HepG2 (cell line): ENCODE measurements around the gene CEBPA. TPM values are rescaled to one million over a fixed set of nuclear protein-coding genes. Genes with fewer than 3 reads are reported as not detected.
A peak's percentile ranks its signal among the peaks of the same experiment; 100 is the strongest.

Experiments used
- DMAP1 ChIP-seq: IDR thresholded peaks from 2 replicates; pipeline ENCODE4 v1.6.1; 2016
- DPF2 ChIP-seq: sonication (generic); formaldehyde crosslinking; IDR thresholded peaks from 2 replicates; pipeline ENCODE4 v1.4.0; 2020; ENCODE audit warnings: mild to moderate bottlenecking, low read depth, missing genetic modification reagents, borderline replicate concordance
- EZH2 ChIP-seq: conservative IDR thresholded peaks from 2 replicates; pipeline ENCODE4 v1.6.1; 2012; ENCODE audit warnings: mild to moderate bottlenecking, low read depth, low read length, moderate library complexity
- HDAC1 ChIP-seq: sonication (generic); formaldehyde crosslinking; IDR thresholded peaks from 2 replicates; pipeline ENCODE4 v1.5.1; 2020; ENCODE audit warnings: mild to moderate bottlenecking, missing genetic modification reagents
- HOMEZ ChIP-seq: IDR thresholded peaks from 2 replicates; pipeline ENCODE4 v1.6.1; 2016; ENCODE audit warnings: low read depth
- KDM4B ChIP-seq: sonication (generic); formaldehyde crosslinking; IDR thresholded peaks from 2 replicates; pipeline ENCODE4 v1.4.0; 2020; ENCODE audit warnings: missing genetic modification reagents
- KDM6A ChIP-seq: IDR thresholded peaks from 2 replicates; pipeline ENCODE4 v1.6.1; 2016; ENCODE audit warnings: low read depth
- KLF16 ChIP-seq, 2 experiments: sonication (generic) in 1 of 2; formaldehyde crosslinking in 1 of 2; IDR thresholded peaks; 2 replicates each; pipeline versions ENCODE4 v1.6.1 to v1.8.0; 2016 to 2023; ENCODE audit warnings: missing genetic modification reagents in 2 of 2, missing compliant biosample characterization in 1 of 2
- MYNN ChIP-seq: sonication (generic); formaldehyde crosslinking; IDR thresholded peaks from 2 replicates; pipeline ENCODE4 v1.4.0; 2020; ENCODE audit warnings: mild to moderate bottlenecking, low read depth, missing genetic modification reagents
- MYPOP ChIP-seq: sonication (generic); formaldehyde crosslinking; IDR thresholded peaks from 2 replicates; pipeline ENCODE4 v1.8.1; 2023; ENCODE audit warnings: mild to moderate bottlenecking, moderate library complexity, missing genetic modification reagents
- NCOA5 ChIP-seq: sonication (generic); formaldehyde crosslinking; IDR thresholded peaks from 2 replicates; pipeline ENCODE4 v1.4.0; 2020; ENCODE audit warnings: missing genetic modification reagents
- PAXIP1 ChIP-seq: sonication (generic); formaldehyde crosslinking; conservative IDR thresholded peaks from 2 replicates; pipeline ENCODE4 v1.4.0; 2020; ENCODE audit warnings: mild to moderate bottlenecking, missing genetic modification reagents, moderate library complexity
- SRSF4 ChIP-seq: fragments of 200-400 bp; formaldehyde crosslinking; IDR thresholded peaks from one replicate; pipeline ENCODE4 v1.6.1; 2018; ENCODE audit warnings: mild to moderate bottlenecking, low read depth, low read length, moderate library complexity; ENCODE audit not compliant: poor library complexity, severe bottlenecking
- ZBTB20 ChIP-seq: sonication (generic); formaldehyde crosslinking; IDR thresholded peaks from 2 replicates; pipeline ENCODE4 v1.8.1; 2023; ENCODE audit warnings: missing genetic modification reagents, low read depth, mild to moderate bottlenecking, borderline replicate concordance
- ZC3H4 ChIP-seq: sonication (generic); formaldehyde crosslinking; IDR thresholded peaks from 2 replicates; pipeline ENCODE4 v1.4.0; 2020; ENCODE audit warnings: missing genetic modification reagents, borderline replicate concordance
- ZFP36L1 ChIP-seq: sonication (generic); formaldehyde crosslinking; IDR thresholded peaks from 2 replicates; pipeline ENCODE4 v1.8.0; 2022; ENCODE audit warnings: mild to moderate bottlenecking, missing genetic modification reagents, moderate library complexity
- ZNF24 ChIP-seq: fragments of 450-650 bp; IDR thresholded peaks from 2 replicates; pipeline ENCODE4 v1.6.1; 2017; ENCODE audit warnings: antibody characterized with exemption, mild to moderate bottlenecking
- ZNF281 ChIP-seq: sonication (generic); formaldehyde crosslinking; IDR thresholded peaks from 2 replicates; pipeline ENCODE4 v1.4.0; 2020; ENCODE audit warnings: missing genetic modification reagents, borderline replicate concordance
- ZNF576 ChIP-seq: sonication (generic); formaldehyde crosslinking; IDR thresholded peaks from 2 replicates; pipeline ENCODE4 v1.4.0; 2020; ENCODE audit warnings: mild to moderate bottlenecking, missing genetic modification reagents
- ZNF598 ChIP-seq: sonication (generic); formaldehyde crosslinking; IDR thresholded peaks from 2 replicates; pipeline ENCODE4 v1.5.1; 2020; ENCODE audit warnings: mild to moderate bottlenecking, missing genetic modification reagents, borderline replicate concordance
- polyA plus RNA-seq, 8 experiments: library from polyadenylated mRNA; depleted of rRNA in 3 of 8; stranded (reverse) in 7 of 8; unstranded in 1 of 8; fragments of >200 nt; fragmentation: Illumina TruSeq in 4 of 8; extraction: Trizol in 4 of 8; gene quantifications; 2 replicates each; pipeline versions ENCODE4 v1.2.1 to v1.2.3, GENCODE V29; 2011 to 2016; ENCODE audit warnings: low read depth in 4 of 8, missing spikeins in 1 of 8, mixed read lengths in 1 of 8; ENCODE audit not compliant: insufficient read depth in 1 of 8
- total RNA-seq, 5 experiments: library from RNA; depleted of rRNA; stranded (reverse); fragments of >200 nt; fragmentation: Illumina TruSeq; extraction: Trizol; gene quantifications; 2 replicates each; pipeline ENCODE4 v1.2.3, GENCODE V29; 2016; ENCODE audit warnings: low read depth in 1 of 5

CEBPA gene
- total and polyA plus RNA-seq, 2 of the 13 experiments (the other 11 are each of a cell fraction or from before 2014, with no cell fraction given) = 24.8 to 103 TPM

GRCh38 chr19:33293255-33294057 lies 8.9 kb downstream of the CEBPA start (continued):
- TF ChIP-seq PAXIP1 (CRISPR knock-in tag) (peak; percentile 63; the same call in 1 of the 2 replicates), ZNF281 (CRISPR knock-in tag) (peak; percentile 85), MYPOP (CRISPR knock-in tag) (0 out of 2 replicates have a peak, but pooled peaks have one; percentile 75), HDAC1 (CRISPR knock-in tag) (peak; percentile 82), MYNN (CRISPR knock-in tag) (no peak), ZNF24 (no peak), KLF16 (CRISPR knock-in tag; IDR thresholded peaks at IDR 0.05) (peak in 1 of 2 experiments; percentile 94; a peak in 2 of 4 replicates), EZH2 (no peak), ZNF598 (CRISPR knock-in tag) (no peak), SRSF4 (no peak), ZFP36L1 (CRISPR knock-in tag) (no peak), NCOA5 (no peak), ZBTB20 (CRISPR knock-in tag) (no peak), DPF2 (no peak), DMAP1 (peak; percentile 76; the same call in 1 of the 2 replicates), KDM6A (CRISPR knock-in tag) (peak; percentile 73), ZNF576 (no peak), KDM4B (CRISPR knock-in tag) (no peak), HOMEZ (CRISPR knock-in tag) (no peak), ZC3H4 (CRISPR knock-in tag) (no peak)
